GM21423 (cell line): Measurements from ENCODE around the gene RIPK1.

Source experiments
- ATAC-seq: cut with Tn5 transposase; IDR thresholded peaks from one replicate; pipeline ENCODE4 v1.9.1; 2021; ENCODE audit warnings: mild to moderate bottlenecking, moderate library complexity; ENCODE audit not compliant: unreplicated experiment

RIPK1 gene

DNA sequence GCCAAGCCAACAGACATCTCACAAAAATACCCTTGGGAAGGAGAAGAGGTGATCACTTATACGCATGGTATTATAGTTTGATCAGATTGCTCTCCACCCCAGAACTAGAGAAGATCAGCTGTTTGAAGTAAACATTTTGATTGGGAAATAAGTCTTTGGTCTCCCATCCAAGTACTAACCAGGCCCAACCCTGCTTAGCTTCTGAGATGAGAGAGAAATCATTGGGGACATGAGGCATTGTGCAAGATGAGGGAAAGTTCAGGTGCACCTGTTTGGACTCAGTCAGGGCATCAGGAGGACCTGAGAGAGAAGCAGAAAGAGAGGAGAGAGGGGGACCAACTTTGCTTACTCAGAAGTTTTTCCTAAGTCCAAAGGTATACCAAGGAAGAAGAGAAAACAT lies 11.4 kb downstream of the RIPK1 start:
- ATAC-seq: no peak

DNA sequence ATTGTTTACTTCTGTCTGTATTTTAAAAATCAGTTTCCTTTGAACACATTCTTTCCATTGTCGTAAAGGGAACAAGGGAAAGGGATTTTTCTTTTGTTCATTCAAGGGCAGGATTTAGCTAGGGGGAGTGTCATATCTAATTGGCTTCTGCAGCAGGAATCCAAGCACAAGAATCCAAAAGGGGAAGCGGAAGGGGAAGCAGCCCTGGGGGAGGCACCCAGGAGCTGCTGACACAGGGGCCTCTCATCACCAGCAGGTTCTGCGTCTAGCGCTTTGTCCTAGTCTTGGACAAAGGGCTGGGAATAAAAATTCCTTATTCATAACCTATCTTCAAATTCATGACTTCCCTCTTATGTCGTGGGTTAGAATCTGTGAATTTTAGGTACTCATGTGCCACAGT lies 13.7 kb downstream of the RIPK1 start:
- ATAC-seq: no peak

DNA sequence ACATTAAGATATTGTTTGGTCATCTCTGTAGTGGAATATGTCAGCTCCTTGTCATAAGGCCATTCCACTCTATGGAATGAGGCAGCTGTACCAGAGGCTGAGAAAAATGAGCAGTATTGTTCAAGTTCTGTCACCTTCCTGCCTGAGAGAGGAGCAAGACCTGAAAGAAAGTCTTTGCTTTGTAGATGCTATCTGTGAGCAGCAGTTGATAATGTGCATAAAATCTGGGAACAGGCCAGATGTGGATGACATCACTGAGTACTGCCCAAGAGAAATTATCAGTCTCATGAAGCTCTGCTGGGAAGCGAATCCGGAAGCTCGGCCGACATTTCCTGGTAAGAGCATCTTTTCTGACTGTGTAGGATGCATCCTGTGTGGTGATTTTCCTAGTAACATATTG lies 16.8 kb downstream of the RIPK1 start:
- ATAC-seq: no peak

DNA sequence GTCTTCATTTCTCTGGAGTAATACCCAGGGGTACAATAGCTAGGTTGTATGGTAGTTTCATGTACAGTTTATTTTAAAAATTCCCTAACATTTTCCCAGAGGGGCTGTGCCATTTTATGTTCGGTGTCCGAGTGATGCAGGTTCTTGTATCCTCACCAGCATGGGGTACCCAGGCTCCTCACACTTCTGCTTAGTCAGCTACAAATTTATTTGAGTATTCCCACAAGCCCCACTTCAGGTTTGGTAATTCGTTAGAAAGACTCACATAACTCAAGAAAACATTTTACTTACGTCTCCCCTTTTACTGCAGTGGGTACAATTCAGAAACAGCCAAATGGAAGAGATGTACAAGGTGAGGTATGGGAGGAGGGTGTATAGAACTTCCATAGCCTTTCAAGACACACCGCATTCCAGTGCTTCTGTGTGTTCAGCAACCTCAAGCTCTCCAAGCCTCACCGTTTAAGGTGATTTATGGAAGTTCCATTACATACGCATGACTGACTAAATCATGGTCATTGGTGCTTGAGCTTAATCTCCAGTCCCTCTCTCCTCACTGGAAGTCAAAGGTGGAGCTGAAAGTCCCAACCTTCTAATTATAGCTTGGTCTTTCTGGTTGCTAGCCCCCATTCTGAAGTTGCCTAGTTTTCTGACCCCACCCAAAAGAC lies 18.1 kb downstream of the RIPK1 start:
- no peak for ATAC-seq

DNA sequence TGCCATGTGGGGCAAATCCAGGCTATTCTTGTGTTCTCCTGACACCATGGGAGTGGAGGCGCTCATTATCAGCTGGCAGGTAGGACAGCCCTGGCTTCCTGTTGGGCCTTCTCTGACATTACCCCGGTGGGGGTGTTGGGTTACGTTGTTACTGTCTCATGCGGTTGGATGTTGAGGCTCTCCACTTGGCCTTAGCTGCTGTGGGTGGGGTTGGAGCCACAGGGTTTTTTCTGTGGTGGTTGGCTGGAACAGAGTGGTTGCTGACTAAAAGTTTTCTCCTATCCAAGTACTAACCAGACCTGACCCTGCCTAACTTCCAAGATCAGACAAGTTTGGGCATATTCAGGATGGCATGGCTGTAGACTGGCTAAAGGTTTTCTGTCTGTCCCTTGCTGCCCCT lies 20.2 kb downstream of the RIPK1 start:
- no peak for ATAC-seq

DNA sequence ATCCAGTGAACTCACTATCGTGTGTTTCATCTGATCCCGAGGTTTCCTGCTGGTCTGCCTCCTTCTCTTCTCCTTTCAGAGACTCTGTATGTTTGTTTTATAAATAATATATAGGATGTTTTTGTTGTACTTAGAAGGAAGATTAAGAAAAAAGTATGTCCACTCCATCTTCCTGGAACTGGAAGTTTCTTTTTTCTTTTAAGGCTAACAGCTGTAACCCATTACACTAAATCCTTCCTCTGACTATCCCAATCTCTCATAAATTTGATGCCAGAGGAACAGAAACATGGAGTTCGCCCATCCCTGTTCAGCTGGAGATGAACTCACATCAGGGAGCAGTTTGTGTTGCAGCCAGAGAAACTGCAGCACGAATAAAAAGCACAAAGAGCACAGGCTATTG lies 20.7 kb downstream of the RIPK1 start:
- ATAC-seq: no peak

DNA sequence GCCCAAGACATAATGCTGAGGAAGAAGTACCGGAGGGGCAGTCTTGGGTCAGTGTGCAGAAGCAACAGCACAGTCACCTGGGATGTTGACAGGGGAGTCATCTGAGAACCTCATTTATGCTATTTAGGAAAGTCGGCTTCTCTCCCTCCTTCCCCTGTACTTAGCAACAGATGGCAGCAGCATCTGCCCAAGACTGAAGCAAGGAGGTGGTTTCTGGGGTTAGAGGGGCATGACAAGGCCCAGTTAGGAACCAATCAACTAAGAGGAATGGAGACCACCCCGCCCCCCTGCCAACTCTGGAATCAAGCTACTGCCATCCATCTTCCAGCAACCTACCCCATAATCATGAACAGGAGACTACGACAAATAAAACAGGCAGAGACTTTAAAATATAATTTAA lies 21.7 kb downstream of the RIPK1 start:
- no peak for ATAC-seq

DNA sequence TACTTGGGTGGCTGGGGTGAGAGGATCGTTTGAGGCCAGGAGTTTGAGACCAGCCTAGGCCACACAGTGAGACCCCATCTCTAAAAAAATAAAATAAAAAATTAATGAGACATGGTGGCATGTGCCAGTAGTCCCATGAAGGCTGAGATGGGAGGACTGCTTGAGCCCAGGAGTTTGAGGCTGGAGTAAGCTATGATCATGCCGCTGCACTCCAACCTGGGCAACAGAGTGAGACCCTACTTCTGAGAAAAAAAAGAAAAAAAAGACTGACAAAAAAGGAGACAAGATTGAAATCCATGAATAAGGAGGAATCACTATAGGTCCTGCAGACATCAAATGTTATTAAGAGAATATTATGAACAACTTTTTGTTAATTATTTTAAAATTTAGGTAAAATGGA lies 26.5 kb downstream of the RIPK1 start:
- ATAC-seq: no peak

DNA sequence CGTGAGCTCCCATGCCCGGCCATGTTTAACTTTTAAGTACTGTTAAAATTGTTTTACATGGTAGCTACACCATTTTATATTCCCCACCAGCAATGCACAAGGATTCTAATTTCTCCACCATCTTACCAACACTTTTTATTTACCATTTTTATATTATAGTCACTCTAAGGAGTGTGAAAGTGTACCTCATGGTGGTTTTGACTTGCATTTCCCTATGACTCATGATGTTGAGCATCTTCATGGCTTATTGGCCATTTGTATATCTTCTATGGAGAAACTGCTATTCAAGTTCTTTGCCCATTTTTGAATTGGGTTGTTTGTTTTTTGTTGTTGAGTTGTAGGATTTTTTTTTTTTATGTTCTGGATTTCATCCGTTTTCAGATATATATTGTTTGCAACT lies 34.6 kb downstream of the RIPK1 start:
- no peak for ATAC-seq

DNA sequence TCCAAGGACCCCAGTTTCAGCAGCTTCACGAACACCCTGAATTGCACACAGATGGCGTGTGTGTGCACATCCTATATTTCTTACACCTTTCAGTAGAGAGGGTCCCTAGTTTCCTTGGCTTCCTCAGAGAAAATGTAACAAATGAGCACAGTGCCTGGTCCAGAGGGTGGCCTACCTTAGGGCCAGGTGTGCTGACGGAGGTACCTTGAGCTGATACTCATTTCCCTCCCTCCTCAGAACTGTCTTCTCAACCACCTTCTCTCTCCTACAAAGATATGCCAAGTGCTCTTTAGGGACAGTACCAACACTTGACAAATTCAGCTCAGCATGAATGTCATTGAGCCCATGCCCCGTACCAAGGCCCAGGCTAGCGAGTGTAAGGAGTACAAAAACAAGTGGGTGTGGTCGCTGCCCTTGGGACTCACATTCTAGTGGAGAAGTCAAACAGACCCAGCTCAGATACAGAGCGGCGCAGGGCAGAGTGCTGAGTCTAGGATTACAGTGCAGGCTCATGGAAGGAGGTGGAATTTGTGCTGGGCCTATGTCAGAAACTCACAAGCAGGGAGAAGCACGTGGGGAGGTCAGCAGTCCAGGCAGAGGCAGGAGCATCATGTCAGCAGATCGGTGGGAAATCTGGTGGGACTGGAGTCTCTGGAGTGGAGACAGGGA lies 40.6 kb downstream of the RIPK1 start:
- ATAC-seq: no peak

DNA sequence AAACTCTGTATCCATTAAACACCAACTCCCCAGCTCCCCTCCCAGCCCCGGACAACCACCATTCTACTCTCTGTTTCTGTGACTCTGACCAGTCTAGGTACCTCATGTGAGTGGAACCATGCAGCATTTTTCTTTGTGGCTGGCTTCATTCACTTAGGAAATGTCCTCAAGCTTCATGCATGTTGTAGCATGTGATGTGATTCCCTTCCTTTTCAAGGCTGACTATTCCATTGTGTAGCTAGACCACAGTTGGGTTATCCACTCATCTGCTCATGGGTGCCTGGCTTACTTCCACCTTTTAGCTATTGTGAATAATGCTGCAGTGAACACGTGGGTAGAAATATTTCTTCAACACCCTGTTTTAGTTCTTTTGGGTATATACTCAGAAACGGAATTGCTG lies 41.5 kb downstream of the RIPK1 start:
- no peak for ATAC-seq

DNA sequence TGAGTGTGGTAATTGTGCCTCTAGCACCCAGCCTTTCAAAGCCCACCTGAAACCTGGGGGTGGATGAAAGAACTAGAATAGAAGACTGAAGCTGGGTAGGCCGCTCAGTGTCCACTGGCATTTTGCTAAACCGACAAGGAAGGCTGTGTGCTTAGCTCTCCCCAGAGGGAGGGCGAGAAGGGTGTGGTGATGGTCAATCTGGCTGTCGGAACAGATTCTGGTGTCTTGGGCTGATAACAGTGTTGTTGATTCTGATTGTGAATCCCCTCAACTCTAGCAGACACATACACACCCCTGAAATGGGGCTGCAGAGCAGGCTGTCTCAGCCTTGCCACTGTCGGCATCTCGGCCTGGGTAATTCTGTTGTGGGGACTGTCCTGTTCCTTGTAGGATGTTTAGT lies 46.1 kb downstream of the RIPK1 start:
- no peak for ATAC-seq

DNA sequence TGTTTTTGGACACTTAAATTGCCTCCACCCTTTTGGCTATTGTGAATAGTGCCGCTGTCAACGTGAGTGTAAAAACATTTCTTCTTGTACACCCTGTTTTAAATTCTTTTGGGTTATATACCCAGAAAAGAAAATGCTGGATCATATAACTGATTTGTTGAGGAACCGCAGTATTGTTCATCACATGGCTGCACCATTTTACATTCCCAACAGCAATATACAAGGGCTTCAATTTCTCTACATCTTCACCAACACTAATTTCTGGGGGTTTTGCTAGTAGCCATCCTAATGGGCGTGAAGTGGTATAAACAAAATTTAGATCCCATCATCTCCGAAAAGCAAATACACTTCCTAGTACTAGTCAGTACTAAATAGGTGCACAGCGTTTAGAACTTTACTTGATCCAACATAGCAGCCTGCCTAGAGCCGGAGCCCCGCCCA lies 49.6 kb downstream of the RIPK1 start:
- ATAC-seq: peak; percentile 1

DNA sequence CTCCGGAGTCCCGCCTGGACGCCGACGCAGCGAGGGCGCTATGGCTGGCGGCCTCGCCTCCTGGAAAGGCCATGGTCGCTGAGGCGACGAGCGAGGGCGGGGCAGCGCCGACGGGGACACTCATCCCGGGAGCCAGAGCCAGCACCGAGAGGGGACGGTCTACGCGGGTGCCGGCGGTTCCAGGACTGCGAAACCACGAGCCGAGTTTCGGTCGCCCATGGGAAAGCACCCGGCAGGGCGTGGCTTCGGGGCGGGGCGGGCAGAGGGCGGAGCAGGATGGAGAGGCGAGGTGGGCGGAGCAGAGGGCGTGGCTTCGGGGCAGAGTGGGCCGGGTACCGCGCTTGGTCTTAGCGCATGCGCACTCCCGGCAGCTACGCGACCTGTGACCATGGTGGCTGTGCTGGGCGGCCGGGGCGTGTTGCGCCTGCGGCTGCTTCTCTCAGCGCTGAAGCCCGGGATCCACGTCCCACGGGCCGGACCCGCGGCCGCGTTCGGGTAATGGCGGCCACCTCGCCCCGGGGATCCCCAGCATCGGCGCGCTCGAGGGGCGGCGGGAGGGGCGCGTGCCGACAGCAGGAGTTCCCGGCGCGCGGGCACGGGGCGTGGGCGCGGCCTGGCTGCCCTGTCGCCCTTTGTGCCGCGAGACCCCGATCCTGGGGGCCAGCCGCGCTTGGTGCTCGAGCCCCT lies 50.2 kb downstream of the RIPK1 start, which contains the start of gene BPHL:
Gene BPHL, plus strand, starts transcription at position 359 of the 687 bp plus-strand sequence. Its CDS starts 30 bp downstream, at position 389.
- ATAC-seq: peak; percentile 89

DNA sequence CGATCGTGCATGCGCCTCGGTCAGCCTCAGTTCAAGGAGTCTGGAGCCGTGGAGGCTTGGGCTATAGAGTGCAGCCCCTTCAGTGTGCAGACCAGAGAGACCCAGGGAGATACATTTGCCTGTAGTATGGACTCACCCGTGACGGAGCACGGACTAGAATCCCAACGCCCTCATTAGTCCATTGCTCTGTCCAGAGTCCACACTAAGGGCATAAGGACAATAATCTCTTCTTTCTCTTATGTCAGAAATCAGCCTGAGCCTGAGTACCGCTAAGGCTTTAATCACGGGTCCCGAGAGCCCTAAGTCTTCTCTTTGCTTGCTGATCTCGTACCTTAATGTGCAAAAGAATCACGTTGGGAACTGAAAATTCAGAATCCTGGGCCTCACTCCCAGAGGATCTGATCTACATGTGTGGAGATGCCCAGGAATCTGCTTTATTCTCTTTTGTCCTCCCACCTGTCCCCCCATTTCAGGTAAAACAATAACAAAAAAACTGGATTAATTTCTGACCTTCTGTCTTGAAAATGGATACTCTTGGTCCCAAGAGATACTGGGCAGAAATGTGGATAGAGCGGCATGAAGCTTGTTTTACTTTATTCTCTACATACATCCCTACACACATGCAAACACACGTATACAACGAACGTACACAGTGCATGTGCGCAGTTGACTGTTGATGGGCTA lies 50.9 kb downstream of the RIPK1 start:
- ATAC-seq: peak; percentile 23

DNA sequence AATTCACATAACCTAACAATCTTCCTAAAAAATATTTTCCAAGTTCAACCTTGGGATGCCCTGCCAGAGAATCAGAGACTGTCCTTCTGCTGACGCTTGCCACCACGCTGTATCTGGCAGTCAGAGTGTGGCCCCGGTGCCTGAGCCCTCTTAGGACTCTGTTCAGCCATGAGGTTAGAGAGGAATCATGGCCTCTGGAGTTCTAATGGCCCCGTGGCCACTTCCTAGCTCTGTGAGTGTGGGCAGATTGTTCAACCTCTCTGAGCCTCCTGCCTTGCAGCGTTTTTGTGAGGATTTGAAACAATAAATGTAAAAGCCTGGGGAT lies 52.4 kb downstream of the RIPK1 start:
- no peak for ATAC-seq

DNA sequence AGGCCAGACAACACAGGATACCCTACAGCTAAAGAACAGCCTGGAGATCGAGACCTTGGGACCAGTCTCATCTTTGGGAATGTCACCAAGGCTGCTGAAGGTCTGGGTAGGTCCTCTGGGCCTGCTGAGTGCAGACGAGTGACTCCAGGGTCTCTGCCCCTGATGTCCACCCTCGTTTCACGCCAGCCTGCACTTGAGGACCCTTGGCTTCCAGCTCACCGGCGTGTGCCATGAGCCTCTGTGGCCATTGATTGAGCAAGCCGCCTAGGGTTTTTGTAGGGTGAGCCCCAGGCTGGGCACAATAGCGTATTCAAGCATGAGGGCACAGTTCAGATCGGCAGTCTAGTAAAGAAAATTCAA lies 54.5 kb downstream of the RIPK1 start:
- ATAC-seq: no peak

DNA sequence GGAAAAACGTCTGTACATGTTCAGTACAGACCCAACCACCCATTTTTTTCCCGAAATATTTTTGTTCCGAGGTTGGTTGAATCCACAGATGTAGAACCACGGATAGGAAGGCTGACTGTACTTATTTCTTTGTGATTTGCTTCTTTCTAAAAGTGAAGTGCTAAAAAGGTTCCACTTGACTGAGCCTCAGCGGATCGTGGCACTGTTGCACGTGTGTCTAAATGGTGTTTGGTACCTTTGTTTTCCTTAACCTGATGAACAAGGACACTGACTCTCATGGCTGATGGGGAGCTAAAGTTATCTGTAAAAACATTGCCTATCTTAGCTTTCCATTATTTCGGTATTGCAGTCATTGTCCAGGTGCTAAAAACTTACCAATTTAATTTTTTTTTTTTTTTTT lies 56.4 kb downstream of the RIPK1 start:
- no peak for ATAC-seq

DNA sequence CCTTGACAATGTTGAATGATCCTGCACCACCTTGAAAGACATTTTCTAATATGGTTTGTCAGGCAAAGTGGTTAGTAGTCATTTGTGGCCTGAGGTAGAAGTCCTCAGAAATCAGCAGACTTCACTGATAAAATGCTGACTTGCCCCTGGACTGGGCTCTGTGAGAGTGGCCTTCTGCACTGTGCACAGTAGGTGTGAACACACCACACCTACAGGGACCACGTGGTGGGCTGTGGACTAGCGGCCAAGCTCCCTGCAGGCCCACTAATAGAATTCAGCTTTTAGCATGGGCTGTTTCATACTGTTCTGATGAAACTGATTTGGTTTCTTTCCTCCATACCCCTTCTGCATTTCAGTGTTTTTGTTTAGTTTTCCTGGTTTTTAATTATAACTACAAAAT lies 57.5 kb downstream of the RIPK1 start:
- ATAC-seq: no peak

DNA sequence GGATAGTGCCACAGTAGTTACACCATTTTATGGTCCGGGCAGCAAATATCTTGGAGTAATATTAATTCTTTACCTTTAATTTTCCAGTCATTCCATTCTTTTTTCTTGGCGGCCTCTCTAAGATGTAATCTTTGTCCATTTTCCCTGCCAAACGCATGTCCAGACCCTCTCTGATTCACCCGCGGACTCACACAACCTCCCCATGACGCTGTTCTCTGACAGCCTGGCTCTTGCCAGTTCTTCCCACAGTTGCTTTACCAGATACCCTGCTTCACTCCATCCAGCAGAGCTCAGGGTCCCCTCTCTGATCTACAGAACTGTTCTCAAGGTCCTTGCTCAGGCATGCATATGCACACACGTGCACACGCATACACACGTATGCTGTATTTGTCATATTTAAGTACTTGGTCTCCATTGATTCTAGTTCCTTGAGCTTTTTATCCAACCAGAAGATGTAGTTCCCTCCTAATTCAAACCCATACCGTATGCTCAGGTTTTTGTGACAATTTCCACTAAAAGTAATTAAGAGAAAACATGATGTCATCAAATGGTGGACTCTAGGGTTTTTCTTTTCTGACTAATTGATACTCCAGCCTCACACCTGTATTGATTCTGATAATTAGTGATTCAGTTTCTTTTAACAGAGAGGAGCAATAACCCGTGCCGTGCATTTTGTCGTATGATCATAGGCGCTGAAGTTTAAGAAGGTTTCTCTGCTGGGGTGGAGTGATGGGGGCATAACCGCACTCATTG lies 60.2 kb downstream of the RIPK1 start:
- no peak for ATAC-seq

DNA sequence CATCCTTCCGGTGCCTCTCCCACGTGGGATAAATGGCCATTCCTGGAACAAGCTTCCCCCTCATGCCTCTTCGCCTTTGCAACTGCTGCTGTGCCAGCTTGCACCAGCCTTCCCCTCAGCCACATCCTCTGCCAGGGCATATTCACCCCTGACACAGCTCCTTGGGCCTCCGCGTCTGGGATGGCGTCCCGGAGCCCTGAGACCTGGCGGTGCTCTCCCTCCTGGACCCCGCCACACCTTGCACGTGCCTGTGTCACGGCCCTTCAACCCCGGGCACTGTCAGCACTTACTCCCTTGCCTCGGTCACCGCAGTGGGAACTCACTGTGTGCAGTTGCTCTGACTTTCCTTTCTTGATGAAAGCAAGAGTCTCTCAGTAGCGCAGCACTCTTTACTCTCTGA lies 63.4 kb downstream of the RIPK1 start:
- no peak for ATAC-seq
